Esophagus muscularis mucosa (tissue), 4 donors: Measurements from ENCODE around the gene CST9L. TPM values are rescaled to one million over a fixed set of nuclear protein-coding genes. Genes with fewer than 3 reads are reported as not detected.

Experiments used
- DNase-seq: peaks from one replicate; pipeline ENCODE4 v3.0.0-alpha.2; 2017; ENCODE audit errors: extremely low spot score
- H3K27ac ChIP-seq, 4 donors: fragments of 200-600 bp; sonication (generic); replicated peaks in 1 of 4; 1 replicate in 3 of 4; 2 replicates in 1 of 4; pipeline ENCODE4 v1.5.1; 2016 to 2019; ENCODE audit warnings: mild to moderate bottlenecking in 1 of 4
- H3K27me3 ChIP-seq, 4 donors: fragments of 200-600 bp; sonication (generic); one replicate each; pipeline versions ENCODE4 v1.5.1 to v1.6.0; 2016 to 2019
- H3K36me3 ChIP-seq, 4 donors: fragments of 200-600 bp; sonication (generic); one replicate each; pipeline ENCODE4 v1.5.1; 2016 to 2019
- H3K4me1 ChIP-seq, 4 donors: fragments of 200-600 bp; sonication (generic); one replicate each; pipeline ENCODE4 v1.5.1; 2016 to 2019
- H3K4me3 ChIP-seq, 4 donors: fragments of 200-600 bp; sonication (generic); 1 replicate in 2 of 4; 2 replicates in 2 of 4; pipeline ENCODE4 v1.5.1; 2016 to 2019; ENCODE audit warnings: mild to moderate bottlenecking in 4 of 4, moderate library complexity in 1 of 4
- H3K9me3 ChIP-seq, 4 donors: fragments of 200-600 bp; sonication (generic); 1 replicate in 3 of 4; 2 replicates in 1 of 4; pipeline ENCODE4 v1.5.1; 2016 to 2019
- EP300 ChIP-seq: sonication (generic); formaldehyde crosslinking; IDR thresholded peaks from one replicate; pipeline ENCODE4 v1.6.1; 2017; ENCODE audit warnings: antibody characterized with exemption
- POLR2A ChIP-seq: fragments of 450-650 bp; IDR thresholded peaks from one replicate; pipeline ENCODE4 v1.6.1; 2017; ENCODE audit warnings: antibody characterized with exemption, moderate library complexity, mild to moderate bottlenecking, low read depth
- POLR2AphosphoS5 ChIP-seq, 2 donors: sonication (generic); formaldehyde crosslinking; IDR thresholded peaks; one replicate each; pipeline ENCODE4 v1.6.1; 2017; ENCODE audit warnings: antibody characterized with exemption in 2 of 2
- WGBS: methylation state at CpG from one replicate; pipeline ENCODE4 v1.1.5; 2018; 5-methylcytosine and 5-hydroxymethylcytosine counted together
- intact Hi-C: fragments of 100-400 bp; cut with DNase I; formaldehyde crosslinking; loops from one replicate; pipeline ENCODE4 v1.15.1; 2023
- total RNA-seq, 4 donors: library from RNA; depleted of rRNA; stranded (reverse); fragments of >200 nt; gene quantifications; one replicate each; pipeline versions ENCODE4 v1.1.0 to v1.2.1, GENCODE V29; 2016
- TF ChIP-seq, protein P1 (sequence below), 3 experiments: fragments of 200-600 bp in 2 of 3; fragments of 450-650 bp in 1 of 3; sonication (generic) in 2 of 3; IDR thresholded peaks; one replicate each; pipeline ENCODE4 v1.5.1; 2017 to 2019; ENCODE audit warnings: antibody characterized with exemption in 3 of 3, mild to moderate bottlenecking in 2 of 3, moderate library complexity in 1 of 3

The CST9L gene
- total RNA-seq, 4 donors from 2014 or later = not detected

DNA sequence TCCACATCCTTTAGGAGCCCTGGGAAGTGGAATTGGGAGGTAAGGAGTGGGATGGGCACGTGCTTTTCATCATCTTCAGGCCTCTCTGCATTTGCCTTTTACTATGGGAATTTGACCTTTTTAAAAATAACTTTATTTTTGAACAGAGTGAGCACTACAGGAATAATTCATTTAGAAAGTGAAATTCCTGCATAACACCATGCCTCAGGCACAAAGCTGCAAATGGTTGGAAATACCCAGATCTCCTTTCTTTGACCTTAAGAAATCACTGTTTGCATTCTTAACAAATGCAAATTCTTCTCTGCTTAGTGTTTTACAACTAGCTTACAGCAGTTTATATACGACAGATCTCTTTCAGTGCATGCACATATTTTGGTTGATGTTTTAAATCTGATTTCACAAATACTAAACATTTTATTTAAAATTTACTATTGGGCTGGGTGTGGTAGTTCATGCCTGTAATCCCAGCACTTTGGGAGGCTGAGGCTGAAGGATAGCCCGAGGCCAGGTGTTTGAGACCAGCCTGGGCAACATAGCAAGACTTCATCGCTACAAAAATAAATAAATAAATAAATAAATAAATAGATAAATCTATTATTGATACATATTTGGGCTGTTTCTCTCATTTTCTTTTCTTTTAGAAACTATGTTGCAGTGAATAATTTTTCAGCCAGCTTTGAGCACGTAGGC lies 52.9 kb downstream of the CST9L start:
- no peak overlapping the region for H3K27ac ChIP-seq
- intact Hi-C loops = no loop called here
- H3K4me3 ChIP-seq = no peak overlapping the region
- H3K36me3 ChIP-seq = no peaks in the 10 kb centered on the region
- H3K27me3 ChIP-seq = no peaks in the 10 kb centered on the region
- H3K4me1 ChIP-seq = peaks cover 0 to 6% (median 0%) of the 10 kb centered on the region in 4 donors
- no peak for DNase-seq
- TF ChIP-seq EP300 = no peak
- TF ChIP-seq POLR2AphosphoS5 (IDR thresholded peaks at IDR 0.05) = no peak
- TF ChIP-seq, protein P1, sequence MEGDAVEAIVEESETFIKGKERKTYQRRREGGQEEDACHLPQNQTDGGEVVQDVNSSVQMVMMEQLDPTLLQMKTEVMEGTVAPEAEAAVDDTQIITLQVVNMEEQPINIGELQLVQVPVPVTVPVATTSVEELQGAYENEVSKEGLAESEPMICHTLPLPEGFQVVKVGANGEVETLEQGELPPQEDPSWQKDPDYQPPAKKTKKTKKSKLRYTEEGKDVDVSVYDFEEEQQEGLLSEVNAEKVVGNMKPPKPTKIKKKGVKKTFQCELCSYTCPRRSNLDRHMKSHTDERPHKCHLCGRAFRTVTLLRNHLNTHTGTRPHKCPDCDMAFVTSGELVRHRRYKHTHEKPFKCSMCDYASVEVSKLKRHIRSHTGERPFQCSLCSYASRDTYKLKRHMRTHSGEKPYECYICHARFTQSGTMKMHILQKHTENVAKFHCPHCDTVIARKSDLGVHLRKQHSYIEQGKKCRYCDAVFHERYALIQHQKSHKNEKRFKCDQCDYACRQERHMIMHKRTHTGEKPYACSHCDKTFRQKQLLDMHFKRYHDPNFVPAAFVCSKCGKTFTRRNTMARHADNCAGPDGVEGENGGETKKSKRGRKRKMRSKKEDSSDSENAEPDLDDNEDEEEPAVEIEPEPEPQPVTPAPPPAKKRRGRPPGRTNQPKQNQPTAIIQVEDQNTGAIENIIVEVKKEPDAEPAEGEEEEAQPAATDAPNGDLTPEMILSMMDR (IDR thresholded peaks at IDR 0.05) = no peak
- TF ChIP-seq POLR2A = no peak
- WGBS = 76% methylated on average over 5 of the region's 5 CpGs
- H3K9me3 ChIP-seq = no peaks in the 10 kb centered on the region

DNA sequence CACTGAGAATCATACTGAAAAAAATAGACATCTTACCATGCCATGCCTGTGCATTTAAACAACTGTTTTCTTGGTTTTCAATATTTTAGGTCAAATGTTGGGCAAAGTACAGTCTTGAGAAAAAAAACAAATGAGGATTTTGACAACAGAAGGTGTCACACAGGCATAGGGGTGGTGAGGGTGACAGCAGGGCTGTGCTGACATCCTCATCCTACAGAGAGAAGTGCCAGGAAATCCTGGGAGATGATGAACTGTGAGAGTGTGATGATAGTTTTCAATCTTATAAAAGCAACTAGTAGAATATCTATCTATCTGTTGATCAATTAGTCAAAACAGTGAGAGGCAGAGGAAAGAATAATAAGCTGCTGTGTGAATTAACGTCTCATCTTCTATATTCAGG lies 53.4 kb downstream of the CST9L start:
- peaks cover 0 to 6% (median 0%) of the 10 kb centered on the region in 4 donors for H3K4me1 ChIP-seq
- H3K36me3 ChIP-seq = no peaks in the 10 kb centered on the region
- WGBS = 39% methylated on average over 1 of the region's 1 CpG
- H3K27me3 ChIP-seq = no peaks in the 10 kb centered on the region
- DNase-seq = no peak
- TF ChIP-seq POLR2A (no peak), EP300 (no peak), POLR2AphosphoS5 (IDR thresholded peaks at IDR 0.05) (no peak)
- TF ChIP-seq, protein P1 (IDR thresholded peaks at IDR 0.05) = no peak
- H3K9me3 ChIP-seq = no peaks in the 10 kb centered on the region
- no peak overlapping the region for H3K27ac ChIP-seq
- H3K4me3 ChIP-seq = no peak overlapping the region
- intact Hi-C loops = no loop called here

Other genes starting within 250 kb of the CST9L start
- gene NXT1, start 217.7 kb downstream of the CST9L start, total RNA-seq = 10 to 100 TPM; 19.5 to 59.0 (median 27.4) TPM
- 10 to 100 TPM; 10.4 to 22.8 (median 21.0) TPM for gene GZF1, start 206.3 kb downstream of the CST9L start, total RNA-seq
- gene NAPB, start 147.0 kb downstream of the CST9L start, total RNA-seq = 10 to 100 TPM; 13.7 to 18.7 (median 15.2) TPM
- gene CSTL1, start 128.8 kb downstream of the CST9L start, total RNA-seq = not detected
- gene CST11, start 115.6 kb downstream of the CST9L start, total RNA-seq = not detected
- gene CST8, start 77.4 kb downstream of the CST9L start, total RNA-seq = not detected
- gene CST9, start 37.4 kb upstream of the CST9L start, total RNA-seq = not detected
- 1,000 to 10,000 TPM; 1,253 to 2,184 (median 1,709) TPM for gene CST3, start 69.5 kb upstream of the CST9L start, total RNA-seq
- gene CST4, start 120.6 kb upstream of the CST9L start, total RNA-seq = not detected
- not detected for gene CST1, start 182.5 kb upstream of the CST9L start, total RNA-seq